ENCODE measurements around the gene NKTR.

The NKTR gene

DNA sequence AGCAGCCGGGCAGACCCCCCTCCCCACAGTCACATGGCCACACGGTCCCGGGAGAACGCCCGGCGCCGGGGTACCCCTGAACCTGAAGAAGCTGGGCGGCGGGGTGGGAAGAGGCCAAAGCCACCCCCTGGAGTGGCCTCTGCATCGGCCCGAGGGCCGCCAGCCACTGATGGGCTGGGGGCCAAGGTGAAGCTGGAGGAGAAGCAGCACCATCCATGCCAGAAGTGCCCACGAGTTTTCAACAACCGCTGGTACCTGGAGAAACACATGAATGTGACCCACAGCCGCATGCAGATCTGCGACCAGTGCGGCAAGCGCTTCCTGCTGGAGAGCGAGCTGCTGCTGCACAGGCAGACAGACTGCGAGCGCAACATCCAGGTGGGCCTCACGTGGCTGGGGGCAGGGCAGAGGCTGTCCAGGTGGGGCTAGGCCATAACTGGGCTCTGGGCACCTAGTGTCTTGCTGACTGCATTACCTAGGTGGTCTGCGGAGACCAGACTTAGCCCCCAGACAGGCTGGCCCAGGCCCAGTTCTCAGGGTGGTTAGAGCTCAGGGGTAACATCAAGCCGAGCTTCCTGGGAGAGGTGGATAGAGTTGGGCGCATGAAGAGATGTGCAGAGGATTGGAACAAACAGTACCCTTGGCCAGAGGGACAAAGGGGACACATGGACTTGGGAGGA, 59.1 kb downstream of the NKTR start:
- FAIRE-seq, result no peak
- no peak for DNase-seq (ENCODE audit: extremely low spot score, insufficient read length, low read depth)

DNA sequence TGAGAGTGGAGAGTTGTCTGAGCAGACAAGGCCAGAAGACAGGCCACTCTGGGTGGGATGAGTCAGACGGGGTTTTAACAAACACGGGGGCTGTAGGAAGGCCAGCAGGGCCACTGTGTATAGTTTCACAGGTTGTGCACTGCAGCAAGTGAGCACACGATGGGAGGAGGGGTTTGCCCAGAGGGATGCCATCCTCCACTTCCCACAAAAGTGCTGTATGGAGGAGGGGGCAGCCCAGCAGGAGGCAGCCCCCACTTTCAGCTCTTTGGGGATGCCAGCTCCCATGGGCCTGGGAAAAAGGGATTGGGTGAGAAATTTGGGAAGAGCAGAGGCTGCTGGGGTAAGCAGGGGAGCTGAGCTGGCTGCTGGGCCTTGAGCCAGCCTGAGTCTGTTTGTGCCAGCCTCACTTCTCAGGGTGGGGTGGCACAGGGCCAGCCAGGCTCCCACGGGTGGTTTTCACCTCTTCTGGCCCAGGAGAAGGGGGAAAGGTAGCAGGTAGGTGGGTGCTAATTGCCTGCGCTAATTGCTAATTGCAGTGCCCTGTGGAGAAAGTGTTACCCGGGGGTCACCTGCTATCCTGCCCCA, 59.7 kb downstream of the NKTR start:
- no peak for DNase-seq (ENCODE audit: extremely low spot score, insufficient read length, low read depth)
- no peak for FAIRE-seq

GRCh38 chr3:42660898-42661297, 60.4 kb downstream of the NKTR start:
- no peak for DNase-seq (ENCODE audit: extremely low spot score, insufficient read length, low read depth)
- FAIRE-seq, result no peak

DNA sequence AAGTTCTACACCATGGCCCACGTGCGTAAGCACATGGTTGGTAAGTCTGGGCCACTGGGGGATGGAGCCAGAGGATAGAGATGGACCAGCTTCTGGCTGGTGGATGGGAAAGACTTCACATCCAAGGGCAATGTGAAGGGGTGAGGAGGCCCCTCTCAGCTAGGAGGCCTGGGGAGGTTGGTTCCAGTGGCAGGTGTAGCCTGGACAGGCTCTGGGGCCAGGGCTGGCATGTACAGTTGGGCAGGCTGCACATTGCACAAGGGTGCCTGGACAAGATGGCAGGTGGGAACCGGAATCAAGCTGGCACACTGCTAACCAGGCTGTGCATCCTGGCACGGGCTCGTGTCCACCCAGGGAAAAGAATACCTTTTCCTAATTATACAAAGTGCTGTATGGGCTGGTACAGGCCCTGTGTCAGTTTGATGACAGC, 61.1 kb downstream of the NKTR start:
- DNase-seq (ENCODE audit: extremely low spot score, insufficient read length, low read depth), result no peak
- FAIRE-seq, result no peak

DNA sequence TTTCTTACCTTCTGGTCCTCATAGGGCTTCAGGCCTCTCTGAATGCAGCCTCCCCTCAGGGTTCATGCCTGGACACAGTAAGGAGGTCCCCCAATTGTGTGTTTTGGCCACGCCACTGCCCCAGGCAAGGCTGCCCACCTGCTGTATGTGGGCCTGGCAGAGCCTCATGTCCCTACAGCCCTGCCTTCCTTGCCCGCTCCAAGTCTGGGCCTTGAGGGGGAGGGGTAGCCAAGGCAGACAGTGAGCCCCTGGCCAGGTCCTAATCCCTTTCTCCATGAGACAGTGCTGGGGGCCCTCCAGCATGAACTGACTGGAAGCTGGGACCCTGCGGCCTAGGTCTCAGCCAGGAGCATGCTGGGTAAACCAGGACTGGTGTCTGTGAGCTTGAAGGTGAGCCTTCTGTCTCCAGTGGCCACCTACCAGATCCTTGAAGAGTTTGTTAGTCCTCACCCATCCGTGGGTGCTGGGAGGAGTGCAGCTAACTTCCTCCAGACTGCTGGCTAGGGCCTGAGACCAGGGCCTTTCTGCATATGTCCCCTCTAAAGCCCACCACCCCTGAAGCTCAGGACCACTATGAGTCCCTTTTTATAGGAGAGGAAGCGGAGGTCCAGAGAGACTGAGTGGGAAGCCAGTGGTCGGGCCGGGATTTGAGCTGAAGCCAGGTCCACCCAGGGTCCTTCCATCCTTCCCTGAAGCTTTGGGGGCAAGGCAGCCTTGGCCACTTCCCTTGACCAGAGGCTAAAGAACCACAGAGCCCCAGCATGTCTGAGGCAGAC, 61.7 kb downstream of the NKTR start:
- FAIRE-seq (no peak), DNase-seq (ENCODE audit: extremely low spot score, insufficient read length, low read depth) (no peak)

DNA sequence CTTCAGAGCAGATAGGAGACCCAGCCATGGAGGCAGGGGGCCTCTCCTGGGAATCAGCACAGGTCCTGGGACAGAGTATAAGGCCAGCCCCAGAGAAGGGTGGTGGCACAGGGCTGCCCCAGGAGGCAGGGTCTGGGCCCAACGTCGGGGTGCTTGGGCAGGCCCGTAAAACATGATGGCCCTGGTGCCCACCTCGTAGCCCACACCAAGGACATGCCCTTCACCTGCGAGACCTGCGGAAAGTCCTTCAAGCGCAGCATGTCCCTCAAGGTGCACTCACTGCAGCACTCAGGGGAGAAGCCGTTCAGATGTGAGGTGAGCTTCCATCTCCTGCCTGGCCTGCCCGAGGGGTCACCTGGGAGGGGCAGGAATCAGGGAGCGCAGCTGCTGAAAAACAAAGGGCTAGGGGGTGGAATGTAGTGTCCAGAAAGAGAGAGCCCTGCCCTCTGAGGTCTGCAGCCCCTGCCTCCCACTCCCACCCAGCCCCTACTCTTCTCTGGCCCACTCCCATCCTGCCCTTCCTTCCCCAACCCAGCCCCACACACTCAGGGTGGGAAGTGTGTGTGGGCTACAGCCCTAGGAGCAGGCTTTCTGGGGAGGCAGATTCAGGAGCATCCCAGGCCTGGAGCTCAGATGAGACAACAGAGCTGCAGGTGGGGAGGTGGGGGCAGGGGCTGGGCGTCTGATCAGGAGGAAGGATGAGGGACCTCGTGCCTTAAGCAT, 62.5 kb downstream of the NKTR start:
- DNase-seq (ENCODE audit: extremely low spot score, insufficient read length, low read depth), result no peak
- no peak for FAIRE-seq

DNA sequence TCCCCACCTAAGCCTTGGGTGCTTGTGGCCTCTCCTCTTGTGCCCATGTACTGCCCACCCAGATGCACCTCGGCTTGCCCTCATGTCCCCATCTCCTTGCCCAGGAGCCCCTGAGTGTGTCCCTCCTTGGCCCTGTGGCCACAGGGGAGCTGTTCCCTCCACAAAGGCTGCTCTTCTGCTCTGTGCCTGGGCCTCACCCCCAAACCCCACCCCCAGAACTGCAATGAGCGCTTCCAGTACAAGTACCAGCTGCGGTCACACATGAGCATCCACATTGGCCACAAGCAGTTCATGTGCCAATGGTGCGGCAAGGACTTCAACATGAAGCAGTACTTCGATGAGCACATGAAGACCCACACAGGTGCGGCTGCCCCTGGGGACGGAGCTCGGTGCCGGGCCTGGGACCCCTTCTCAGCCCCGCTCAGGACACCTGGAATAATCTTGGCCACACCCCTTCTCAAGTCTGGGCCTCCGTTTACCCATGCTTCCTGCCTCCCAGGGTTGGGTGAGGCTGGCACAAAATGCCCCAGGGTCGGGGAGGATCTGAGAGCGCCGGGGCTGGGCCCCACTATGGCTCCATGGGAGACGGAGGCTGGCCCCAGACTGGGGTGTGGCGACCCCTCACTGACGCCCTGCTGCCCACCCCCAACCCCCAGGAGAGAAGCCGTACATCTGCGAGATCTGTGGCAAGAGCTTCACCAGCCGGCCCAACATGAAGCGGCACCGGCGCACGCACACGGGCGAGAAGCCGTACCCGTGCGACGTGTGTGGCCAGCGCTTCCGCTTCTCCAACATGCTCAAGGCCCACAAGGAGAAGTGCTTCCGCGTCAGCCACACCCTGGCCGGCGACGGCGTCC, 63.3 kb downstream of the NKTR start:
- FAIRE-seq, result no peak

GRCh38 chr3:42664438-42664803, 63.9 kb downstream of the NKTR start:
- no peak for DNase-seq (ENCODE audit: extremely low spot score, insufficient read length, low read depth)
- FAIRE-seq, result no peak

More for the DNA sequence above, 63.3 kb downstream of the NKTR start:
- DNase-seq (ENCODE audit: extremely low spot score, insufficient read length, low read depth), result no peak

DNA sequence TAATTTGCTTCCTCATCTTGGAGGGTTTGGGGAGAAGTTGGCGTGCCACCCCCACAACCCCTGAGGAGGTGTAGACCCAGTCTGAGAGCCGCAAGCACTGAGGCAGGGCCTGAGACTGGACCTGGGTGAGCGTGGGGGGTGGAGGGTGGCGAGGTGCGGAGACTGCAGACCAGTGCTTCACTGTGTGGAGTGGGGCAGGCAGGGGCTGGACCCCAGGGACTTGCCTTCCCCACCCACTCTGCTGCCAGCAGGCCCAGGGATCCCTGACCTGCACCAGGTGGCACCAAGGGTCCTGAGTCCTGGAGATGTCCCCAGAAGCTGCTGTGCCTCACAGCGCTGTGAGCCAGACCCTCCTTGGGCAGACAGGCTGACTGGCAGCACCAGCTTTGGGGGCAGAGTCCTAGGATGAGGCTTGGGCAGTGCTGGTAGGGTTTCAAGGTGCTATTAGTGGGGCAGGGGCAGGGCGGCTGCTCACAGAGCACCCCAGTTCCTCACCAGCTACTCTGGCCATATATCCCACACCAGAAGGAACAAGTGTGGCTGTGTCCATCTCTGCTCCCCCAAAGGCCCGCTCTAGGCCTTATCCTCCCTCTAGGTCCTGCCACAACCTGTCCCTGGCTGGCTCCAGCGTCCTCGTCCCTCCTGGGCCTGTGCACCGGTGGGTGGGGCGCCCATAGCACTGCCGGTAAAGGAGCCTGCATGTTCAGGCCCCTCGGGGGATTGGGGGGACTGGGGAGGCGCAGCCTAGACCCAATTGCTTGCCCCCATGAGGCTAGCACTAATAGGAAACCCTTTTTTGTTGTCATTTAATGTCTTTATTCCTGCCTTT, 64.8 kb downstream of the NKTR start:
- no peak for FAIRE-seq
- no peak for DNase-seq (ENCODE audit: extremely low spot score, insufficient read length, low read depth)

- no peak for FAIRE-seq
These were observed 65.5 kb downstream of the NKTR start for GRCh38 chr3:42666022-42666421.

GRCh38 chr3:42666577-42666998, 66.1 kb downstream of the NKTR start:
- DNase-seq (ENCODE audit: extremely low spot score, insufficient read length, low read depth) (no peak), FAIRE-seq (no peak)

More at GRCh38 chr3:42666022-42666421, 65.5 kb downstream of the NKTR start:
- no peak for DNase-seq (ENCODE audit: extremely low spot score, insufficient read length, low read depth)

GRCh38 chr3:42667096-42667522, 66.6 kb downstream of the NKTR start:
- no peak for DNase-seq (ENCODE audit: extremely low spot score, insufficient read length, low read depth)

DNA sequence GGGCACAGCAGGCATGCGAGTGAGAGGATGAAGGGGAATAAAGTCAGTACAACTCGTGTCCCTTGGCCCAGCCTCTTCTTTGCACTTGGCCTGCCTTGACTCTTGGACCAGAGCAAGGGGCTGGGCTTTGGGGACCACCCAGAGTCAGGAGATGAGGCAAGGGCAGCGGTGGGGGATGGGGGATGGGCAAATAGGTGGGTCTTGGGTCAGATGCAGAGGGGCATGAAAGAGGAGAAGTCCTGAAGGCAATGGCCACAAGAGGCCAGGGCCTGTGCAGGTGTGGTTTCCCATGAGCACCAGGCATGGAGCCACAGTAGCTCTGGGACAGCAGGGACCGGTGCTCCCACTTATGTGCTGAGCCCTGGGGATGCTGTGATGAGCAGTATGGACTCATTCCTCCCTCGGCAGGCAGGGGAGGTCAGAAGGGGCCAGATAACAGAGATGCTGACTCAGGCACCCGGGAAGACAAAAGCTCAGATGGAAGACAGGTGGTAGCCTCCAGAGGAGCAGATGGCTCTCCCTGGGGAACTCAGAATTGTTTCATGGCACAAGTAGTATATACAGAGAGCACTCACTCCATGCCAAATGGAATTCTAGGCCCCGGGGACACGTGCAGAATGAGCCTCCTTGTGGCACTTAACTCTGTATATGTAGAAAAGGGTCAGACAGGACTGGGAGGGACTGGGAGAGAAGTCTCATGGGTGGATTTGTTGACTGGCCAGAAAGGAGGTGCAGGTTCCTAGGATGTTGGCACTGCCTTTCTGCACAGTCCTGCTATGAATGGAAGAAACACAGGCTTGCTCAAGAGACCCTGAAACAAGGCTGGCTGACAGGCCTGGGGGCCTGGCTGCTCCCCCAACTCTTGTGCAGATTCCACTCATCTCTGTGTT, 67.3 kb downstream of the NKTR start:
- FAIRE-seq (no peak), DNase-seq (ENCODE audit: extremely low spot score, insufficient read length, low read depth) (no peak)

More at GRCh38 chr3:42667096-42667522, 66.6 kb downstream of the NKTR start:
- FAIRE-seq, result no peak

- FAIRE-seq (no peak), DNase-seq (ENCODE audit: extremely low spot score, insufficient read length, low read depth) (no peak)
These were observed 67.9 kb downstream of the NKTR start for GRCh38 chr3:42668413-42668760.

GRCh38 chr3:42668793-42669217, 68.3 kb downstream of the NKTR start:
- no peak for FAIRE-seq
- DNase-seq (ENCODE audit: extremely low spot score, insufficient read length, low read depth), result no peak

DNA sequence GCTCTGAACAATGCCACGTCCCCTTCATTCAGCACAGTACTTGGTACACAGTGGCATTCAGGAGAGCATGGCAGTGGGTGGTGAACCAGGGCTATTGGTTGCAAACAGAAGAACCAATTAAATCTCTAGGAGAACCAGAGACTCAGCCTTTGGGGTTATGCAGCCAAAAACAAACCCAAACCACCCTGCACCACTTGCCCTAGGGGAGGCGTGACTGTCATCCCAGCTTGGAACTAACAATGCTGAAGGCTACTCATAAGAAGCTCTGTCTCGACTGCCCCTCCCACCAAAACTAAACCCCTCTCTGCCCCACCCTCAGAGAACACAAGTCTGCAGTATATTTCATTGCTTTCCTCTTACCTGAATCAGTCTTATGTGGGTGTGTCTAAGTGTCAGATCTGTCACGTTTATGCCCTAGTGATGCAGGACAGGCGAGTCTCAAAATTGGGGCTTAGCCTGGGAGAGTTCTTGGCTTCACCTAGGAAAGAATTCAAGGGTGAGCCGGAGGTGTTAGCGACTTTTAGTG, 69.6 kb downstream of the NKTR start:
- FAIRE-seq (no peak), DNase-seq (ENCODE audit: extremely low spot score, insufficient read length, low read depth) (no peak)

- FAIRE-seq, result no peak
These were observed 70.2 kb downstream of the NKTR start for GRCh38 chr3:42670670-42671069.

DNA sequence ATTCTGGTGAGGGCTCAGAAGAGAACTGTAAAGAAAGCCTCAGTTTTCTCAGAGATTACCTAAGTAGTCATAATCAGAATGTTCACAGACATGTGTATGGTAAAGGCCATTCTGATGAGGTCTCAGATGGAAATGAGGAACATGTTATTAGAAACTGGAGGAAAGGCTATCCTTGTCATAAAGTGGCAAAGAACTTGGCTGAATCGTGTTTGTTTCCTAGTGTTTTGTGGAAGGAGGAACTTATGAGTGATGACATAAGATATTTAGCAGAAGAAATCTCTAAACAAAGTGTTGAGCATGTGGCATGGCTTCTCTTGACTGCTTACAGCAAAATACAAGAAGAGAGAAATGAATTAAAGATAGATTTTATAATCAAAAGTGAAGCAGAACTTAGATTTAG, 72.0 kb downstream of the NKTR start:
- DNase-seq (ENCODE audit: extremely low spot score, insufficient read length, low read depth) (no peak), FAIRE-seq (no peak)

More at GRCh38 chr3:42670670-42671069, 70.2 kb downstream of the NKTR start:
- DNase-seq (ENCODE audit: extremely low spot score, insufficient read length, low read depth), result no peak
